Panc1 (cell line): ENCODE data around the gene ZC3H12C.

Experiments used
- SIN3A ChIP-seq: IDR thresholded peaks from 2 replicates; pipeline ENCODE4 v1.6.1; 2012; ENCODE audit warnings: low read depth, mild to moderate bottlenecking, low read length, moderate library complexity, borderline replicate concordance; ENCODE audit not compliant: insufficient read depth
- TF ChIP-seq, protein P1 (sequence below): fragments of 450-650 bp; IDR thresholded peaks from 2 replicates; pipeline ENCODE4 v1.5.1; 2017; ENCODE audit warnings: mild to moderate bottlenecking

DNA sequence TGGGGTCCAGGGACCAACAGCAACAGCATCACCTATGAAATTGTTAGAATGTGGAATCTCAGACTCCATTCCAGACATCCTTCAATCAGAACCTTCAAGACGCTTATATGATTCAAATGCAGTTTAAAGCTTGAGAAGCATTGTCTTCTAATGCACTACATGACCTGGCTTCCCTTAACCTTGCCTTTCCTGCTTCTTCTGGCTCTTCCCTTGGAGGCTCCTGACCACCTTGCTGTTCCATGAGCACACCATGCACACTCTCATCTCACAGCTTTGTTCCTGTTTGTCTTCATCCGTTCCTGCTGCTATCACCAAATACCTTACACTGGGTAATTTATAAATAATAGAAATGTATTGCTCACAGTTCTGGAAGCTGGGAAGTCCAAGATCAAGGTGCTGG is 26.1 kb downstream of the ZC3H12C start:
- TF ChIP-seq SIN3A: no peak
- TF ChIP-seq, protein P1, sequence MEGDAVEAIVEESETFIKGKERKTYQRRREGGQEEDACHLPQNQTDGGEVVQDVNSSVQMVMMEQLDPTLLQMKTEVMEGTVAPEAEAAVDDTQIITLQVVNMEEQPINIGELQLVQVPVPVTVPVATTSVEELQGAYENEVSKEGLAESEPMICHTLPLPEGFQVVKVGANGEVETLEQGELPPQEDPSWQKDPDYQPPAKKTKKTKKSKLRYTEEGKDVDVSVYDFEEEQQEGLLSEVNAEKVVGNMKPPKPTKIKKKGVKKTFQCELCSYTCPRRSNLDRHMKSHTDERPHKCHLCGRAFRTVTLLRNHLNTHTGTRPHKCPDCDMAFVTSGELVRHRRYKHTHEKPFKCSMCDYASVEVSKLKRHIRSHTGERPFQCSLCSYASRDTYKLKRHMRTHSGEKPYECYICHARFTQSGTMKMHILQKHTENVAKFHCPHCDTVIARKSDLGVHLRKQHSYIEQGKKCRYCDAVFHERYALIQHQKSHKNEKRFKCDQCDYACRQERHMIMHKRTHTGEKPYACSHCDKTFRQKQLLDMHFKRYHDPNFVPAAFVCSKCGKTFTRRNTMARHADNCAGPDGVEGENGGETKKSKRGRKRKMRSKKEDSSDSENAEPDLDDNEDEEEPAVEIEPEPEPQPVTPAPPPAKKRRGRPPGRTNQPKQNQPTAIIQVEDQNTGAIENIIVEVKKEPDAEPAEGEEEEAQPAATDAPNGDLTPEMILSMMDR: no peak
